Measurements from ENCODE around the gene LDLRAD3. TPM values are rescaled to one million over a fixed set of nuclear protein-coding genes. Genes with fewer than 3 reads are reported as not detected.

Gene LDLRAD3
- total RNA-seq, 5 donors from 2014 or later (not counting 1 experiment from before 2014, with no cell fraction given) = 0.18 to 0.22 TPM; not detected in 3

GRCh38 chr11:36097219-36097650 is 153.4 kb downstream of the LDLRAD3 start:
- Histone ChIP-seq H3K9me3 (no peaks in the 10 kb centered on the region), H3K27ac (ENCODE audit: low read length) (no peak overlapping the region), H3K4me3 (ENCODE audit: control insufficient read depth in 1 of 2, extremely low read depth in 1 of 2, low read length in 1 of 2) (no peak overlapping the region), H3K27me3 (replicated peaks in 1 of 2; ENCODE audit: control insufficient read depth in 2 of 2, extremely low read depth in 1 of 2, insufficient read depth in 2 of 2, low read length in 1 of 2) (peaks cover 0 to 9% of the 10 kb centered on the region in 2 experiments), H3K4me1 (ENCODE audit: control insufficient read depth in 1 of 2, extremely low read depth in 1 of 2, insufficient read depth in 2 of 2, low read length in 2 of 2) (no peaks in the 10 kb centered on the region), H3K36me3 (ENCODE audit: control insufficient read depth in 2 of 2, extremely low read depth in 1 of 2, insufficient read depth in 1 of 2, low read length in 1 of 2) (no peaks in the 10 kb centered on the region)
- ChIA-PET POLR2A (no interaction called here), CTCF (no interaction called here)
- Mint-ChIP-seq H3K4me3 (no peak overlapping the region), H3K36me3 (no peaks in the 10 kb centered on the region), H3K9me3 (no peaks in the 10 kb centered on the region), H3K27ac (no peak overlapping the region), H3K27me3 (peaks cover 25 to 27% of the 10 kb centered on the region in 2 donors), H3K4me1 (no peaks in the 10 kb centered on the region)
- DNase-seq = no peak
- ATAC-seq (replicated peaks in 1 of 4) = no peak
- WGBS (ENCODE audit: insufficient coverage) = 78% methylated on average over 6 of the region's 6 CpGs

DNA sequence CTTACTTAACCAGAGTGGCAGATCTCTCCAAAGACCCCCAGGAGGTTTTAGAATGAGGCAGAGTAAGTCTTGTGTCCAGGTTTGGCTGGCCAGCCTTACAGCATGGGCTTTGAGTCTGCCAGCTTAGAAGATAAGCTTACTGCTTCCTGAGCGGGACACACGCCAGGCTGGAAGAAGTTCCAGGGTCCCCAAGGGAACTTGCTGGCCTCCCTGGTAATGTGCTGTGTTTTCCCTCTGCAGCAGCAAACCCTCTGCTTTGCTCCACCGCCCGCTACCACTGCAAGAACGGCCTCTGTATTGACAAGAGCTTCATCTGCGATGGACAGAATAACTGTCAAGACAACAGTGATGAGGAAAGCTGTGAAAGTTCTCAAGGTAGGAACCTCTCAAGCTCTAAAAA is 154.2 kb downstream of the LDLRAD3 start:
- WGBS (ENCODE audit: insufficient coverage) = 94% methylated on average over 4 of the region's 6 CpGs
- Histone ChIP-seq H3K4me3 (ENCODE audit: control insufficient read depth in 1 of 2, extremely low read depth in 1 of 2, low read length in 1 of 2) (no peak overlapping the region), H3K27me3 (replicated peaks in 1 of 2; ENCODE audit: control insufficient read depth in 2 of 2, extremely low read depth in 1 of 2, insufficient read depth in 2 of 2, low read length in 1 of 2) (peaks cover 0 to 9% of the 10 kb centered on the region in 2 experiments), H3K4me1 (ENCODE audit: control insufficient read depth in 1 of 2, extremely low read depth in 1 of 2, insufficient read depth in 2 of 2, low read length in 2 of 2) (no peaks in the 10 kb centered on the region), H3K36me3 (ENCODE audit: control insufficient read depth in 2 of 2, extremely low read depth in 1 of 2, insufficient read depth in 1 of 2, low read length in 1 of 2) (no peaks in the 10 kb centered on the region), H3K9me3 (no peaks in the 10 kb centered on the region), H3K27ac (ENCODE audit: low read length) (no peak overlapping the region)
- no peaks in the 10 kb centered on the region for H3K36me3 Mint-ChIP-seq
- DNase-seq (no peak), ATAC-seq (replicated peaks in 1 of 4) (no peak)
- H3K9me3 Mint-ChIP-seq = no peaks in the 10 kb centered on the region
- POLR2A ChIA-PET = no interaction called here
- H3K4me3 Mint-ChIP-seq = no peak overlapping the region
- CTCF ChIA-PET = no interaction called here
- H3K27me3 Mint-ChIP-seq = peaks cover 19 to 20% of the 10 kb centered on the region in 2 donors
- no peaks in the 10 kb centered on the region for H3K4me1 Mint-ChIP-seq
- no peak overlapping the region for H3K27ac Mint-ChIP-seq

- Histone ChIP-seq H3K27ac (ENCODE audit: low read length) (no peak overlapping the region), H3K27me3 (replicated peaks in 1 of 2; ENCODE audit: control insufficient read depth in 2 of 2, extremely low read depth in 1 of 2, insufficient read depth in 2 of 2, low read length in 1 of 2) (peaks cover 0 to 8% of the 10 kb centered on the region in 2 experiments), H3K4me1 (ENCODE audit: control insufficient read depth in 1 of 2, extremely low read depth in 1 of 2, insufficient read depth in 2 of 2, low read length in 2 of 2) (no peaks in the 10 kb centered on the region), H3K9me3 (no peaks in the 10 kb centered on the region), H3K4me3 (ENCODE audit: control insufficient read depth in 1 of 2, extremely low read depth in 1 of 2, low read length in 1 of 2) (no peak overlapping the region), H3K36me3 (ENCODE audit: control insufficient read depth in 2 of 2, extremely low read depth in 1 of 2, insufficient read depth in 1 of 2, low read length in 1 of 2) (no peaks in the 10 kb centered on the region)
- no CpG with 5 or more reads among the region's 2 CpGs for WGBS (ENCODE audit: insufficient coverage)
- no peak overlapping the region for H3K27ac Mint-ChIP-seq
- no peaks in the 10 kb centered on the region for H3K4me1 Mint-ChIP-seq
- no peaks in the 10 kb centered on the region for H3K9me3 Mint-ChIP-seq
- CTCF ChIA-PET = no interaction called here
- no peaks in the 10 kb centered on the region for H3K36me3 Mint-ChIP-seq
- peaks cover 13 to 17% of the 10 kb centered on the region in 2 donors for H3K27me3 Mint-ChIP-seq
- ATAC-seq (replicated peaks in 1 of 4) (no peak), DNase-seq (no peak)
- no peak overlapping the region for H3K4me3 Mint-ChIP-seq
- POLR2A ChIA-PET = no interaction called here
These were observed 155.1 kb downstream of the LDLRAD3 start for GRCh38 chr11:36098853-36099375.

DNA sequence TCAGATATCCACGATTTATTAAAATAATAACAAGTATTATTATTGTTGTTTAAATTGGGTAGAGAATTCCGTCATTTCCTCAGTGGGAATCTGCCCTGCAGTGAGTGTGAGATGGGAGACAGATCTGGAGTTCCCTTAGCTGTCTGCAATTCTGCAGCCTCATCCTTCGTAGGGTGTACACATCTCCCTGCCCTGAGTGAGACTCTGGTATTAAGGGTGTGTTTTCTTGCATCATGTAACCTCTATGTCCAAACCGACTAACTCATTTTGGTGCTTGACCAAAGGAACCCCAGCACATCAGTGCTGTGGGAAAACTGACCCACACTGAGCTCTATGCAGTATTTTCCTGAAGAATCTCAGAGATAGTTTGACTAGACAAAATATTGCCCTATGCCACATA is 157.6 kb downstream of the LDLRAD3 start:
- Histone ChIP-seq H3K27ac (ENCODE audit: low read length) (no peak overlapping the region), H3K36me3 (ENCODE audit: control insufficient read depth in 2 of 2, extremely low read depth in 1 of 2, insufficient read depth in 1 of 2, low read length in 1 of 2) (no peaks in the 10 kb centered on the region), H3K27me3 (replicated peaks in 1 of 2; ENCODE audit: control insufficient read depth in 2 of 2, extremely low read depth in 1 of 2, insufficient read depth in 2 of 2, low read length in 1 of 2) (peaks cover 0 to 4% of the 10 kb centered on the region in 2 experiments), H3K4me3 (ENCODE audit: control insufficient read depth in 1 of 2, extremely low read depth in 1 of 2, low read length in 1 of 2) (no peak overlapping the region), H3K4me1 (ENCODE audit: control insufficient read depth in 1 of 2, extremely low read depth in 1 of 2, insufficient read depth in 2 of 2, low read length in 2 of 2) (no peaks in the 10 kb centered on the region), H3K9me3 (no peaks in the 10 kb centered on the region)
- WGBS (ENCODE audit: insufficient coverage) = no CpG with 5 or more reads among the region's 4 CpGs
- ChIA-PET POLR2A (no interaction called here), CTCF (no interaction called here)
- no peak for ATAC-seq (replicated peaks in 1 of 4)
- no peaks in the 10 kb centered on the region for H3K4me1 Mint-ChIP-seq
- H3K9me3 Mint-ChIP-seq = no peaks in the 10 kb centered on the region
- H3K27me3 Mint-ChIP-seq = peaks cover 9 to 10% of the 10 kb centered on the region in 2 donors
- DNase-seq = no peak
- no peaks in the 10 kb centered on the region for H3K36me3 Mint-ChIP-seq
- H3K4me3 Mint-ChIP-seq = no peak overlapping the region
- no peak overlapping the region for H3K27ac Mint-ChIP-seq

DNA sequence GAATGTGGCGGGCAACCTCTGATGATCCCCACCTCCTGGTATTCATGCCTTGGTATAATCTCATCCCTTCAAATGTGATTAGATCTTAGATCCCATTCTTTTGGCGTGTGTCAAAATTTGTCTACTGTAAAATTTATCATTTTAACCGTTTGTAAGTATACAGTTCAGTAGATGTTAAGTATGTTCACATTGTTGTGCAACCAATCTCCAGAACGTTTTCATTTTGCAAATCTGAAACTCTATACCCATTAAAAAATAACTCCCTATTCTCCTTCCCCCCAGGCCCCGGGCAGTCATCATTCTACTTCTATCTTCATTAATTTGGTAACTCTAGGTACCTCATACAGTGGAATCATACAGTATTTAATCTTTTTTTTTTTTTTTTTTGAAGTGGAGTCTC is 159.0 kb downstream of the LDLRAD3 start:
- Mint-ChIP-seq H3K36me3 (no peaks in the 10 kb centered on the region), H3K9me3 (no peaks in the 10 kb centered on the region), H3K27me3 (peaks cover 1 to 3% of the 10 kb centered on the region in 2 donors), H3K27ac (no peak overlapping the region), H3K4me1 (no peaks in the 10 kb centered on the region), H3K4me3 (no peak overlapping the region)
- WGBS (ENCODE audit: insufficient coverage) = 83% methylated on average over 2 of the region's 5 CpGs
- Histone ChIP-seq H3K4me3 (ENCODE audit: control insufficient read depth in 1 of 2, extremely low read depth in 1 of 2, low read length in 1 of 2) (no peak overlapping the region), H3K4me1 (ENCODE audit: control insufficient read depth in 1 of 2, extremely low read depth in 1 of 2, insufficient read depth in 2 of 2, low read length in 2 of 2) (no peaks in the 10 kb centered on the region), H3K36me3 (ENCODE audit: control insufficient read depth in 2 of 2, extremely low read depth in 1 of 2, insufficient read depth in 1 of 2, low read length in 1 of 2) (no peaks in the 10 kb centered on the region), H3K27ac (ENCODE audit: low read length) (no peak overlapping the region), H3K9me3 (no peaks in the 10 kb centered on the region), H3K27me3 (replicated peaks in 1 of 2; ENCODE audit: control insufficient read depth in 2 of 2, extremely low read depth in 1 of 2, insufficient read depth in 2 of 2, low read length in 1 of 2) (peaks cover 0 to 6% of the 10 kb centered on the region in 2 experiments)
- ChIA-PET POLR2A (no interaction called here), CTCF (no interaction called here)
- no peak for ATAC-seq (replicated peaks in 1 of 4)
- DNase-seq = no peak

DNA sequence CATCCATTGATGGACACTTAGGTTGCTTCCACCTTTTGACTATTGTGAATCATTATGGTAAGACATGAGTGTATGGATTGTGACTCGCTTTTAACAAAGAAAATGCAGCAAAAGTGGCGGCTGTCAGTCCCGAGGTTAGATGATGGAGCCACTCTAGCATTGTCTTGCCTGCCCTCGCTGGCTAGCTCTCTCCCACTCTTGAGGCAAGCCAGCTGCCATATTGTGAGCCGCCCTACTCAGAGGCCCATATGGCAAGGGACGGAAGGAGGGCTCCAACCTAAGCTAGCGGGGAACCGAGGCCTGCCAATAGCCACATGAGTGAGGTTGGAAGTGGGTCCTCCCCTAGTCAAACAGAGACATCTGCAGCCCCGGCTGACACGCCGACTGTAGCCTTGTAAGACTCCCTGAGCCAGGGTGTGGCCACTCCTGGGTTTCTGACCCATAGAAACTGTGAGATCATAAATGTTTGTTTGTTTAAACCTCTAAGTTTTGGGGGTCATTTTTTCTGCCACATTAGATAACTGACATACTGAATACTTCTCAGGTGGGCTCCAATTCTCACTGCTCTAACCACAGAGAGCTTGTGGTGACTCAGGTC is 160.2 kb downstream of the LDLRAD3 start:
- Mint-ChIP-seq H3K36me3 (no peaks in the 10 kb centered on the region), H3K4me1 (no peaks in the 10 kb centered on the region), H3K27ac (no peak overlapping the region), H3K4me3 (no peak overlapping the region), H3K9me3 (no peaks in the 10 kb centered on the region), H3K27me3 (peaks cover 1 to 7% of the 10 kb centered on the region in 2 donors)
- Histone ChIP-seq H3K9me3 (no peaks in the 10 kb centered on the region), H3K27ac (ENCODE audit: low read length) (no peak overlapping the region), H3K36me3 (ENCODE audit: control insufficient read depth in 2 of 2, extremely low read depth in 1 of 2, insufficient read depth in 1 of 2, low read length in 1 of 2) (no peaks in the 10 kb centered on the region), H3K4me3 (ENCODE audit: control insufficient read depth in 1 of 2, extremely low read depth in 1 of 2, low read length in 1 of 2) (no peak overlapping the region), H3K27me3 (replicated peaks in 1 of 2; ENCODE audit: control insufficient read depth in 2 of 2, extremely low read depth in 1 of 2, insufficient read depth in 2 of 2, low read length in 1 of 2) (peaks cover 0 to 6% of the 10 kb centered on the region in 2 experiments), H3K4me1 (ENCODE audit: control insufficient read depth in 1 of 2, extremely low read depth in 1 of 2, insufficient read depth in 2 of 2, low read length in 2 of 2) (no peaks in the 10 kb centered on the region)
- DNase-seq = no peak
- WGBS (ENCODE audit: insufficient coverage) = 94% methylated on average over 7 of the region's 11 CpGs
- CTCF ChIA-PET = interaction anchor here in 1 of 2 donors (0.6 kb wide), 1 partner anchor 43 kb away, joined by 3 read pairs; no protein-coding TSS in a partner anchor
- POLR2A ChIA-PET = interaction anchor here in 1 of 2 donors (0.6 kb wide), 1 partner anchor 102 kb away, joined by 3 read pairs; no protein-coding TSS in a partner anchor
- ATAC-seq (replicated peaks in 1 of 4) = no peak

Measured in T-cell (primary cell).